H1 (cell line): ENCODE data around the gene POLE3.

Experiments used
- ATF3 ChIP-seq: IDR thresholded peaks from 2 replicates; pipeline ENCODE4 v1.6.1; 2011; ENCODE audit warnings: low read depth, mild to moderate bottlenecking, low read length; ENCODE audit not compliant: insufficient read depth
- EP300 ChIP-seq, 2 experiments: IDR thresholded peaks; 1 replicate in 1 of 2; 2 replicates in 1 of 2; pipeline ENCODE4 v1.6.1; 2011 to 2012; ENCODE audit warnings: low read depth in 2 of 2, low read length in 2 of 2, mild to moderate bottlenecking in 2 of 2, borderline replicate concordance in 1 of 2, inconsistent platforms in 1 of 2, moderate library complexity in 1 of 2
- EZH2 ChIP-seq: fragments of 200-600 bp; sonication (generic); IDR thresholded peaks from 2 replicates; pipeline ENCODE4 v1.7.1; 2012; ENCODE audit warnings: low read depth, mild to moderate bottlenecking, moderate library complexity, low read length, inconsistent platforms; ENCODE audit not compliant: severe bottlenecking
- JUN ChIP-seq: IDR thresholded peaks from 2 replicates; pipeline ENCODE4 v1.6.1; 2011; ENCODE audit warnings: low read depth, mild to moderate bottlenecking, improper control_type of control experiment, low read length
- MAFK ChIP-seq: IDR thresholded peaks from 2 replicates; pipeline ENCODE4 v1.6.1; 2012; ENCODE audit warnings: low read depth, mild to moderate bottlenecking, improper control_type of control experiment, low read length
- PHF8 ChIP-seq: fragments of 200-600 bp; sonication (generic); conservative IDR thresholded peaks from 2 replicates; pipeline ENCODE4 v1.7.1; 2012; ENCODE audit warnings: low read depth, mild to moderate bottlenecking, inconsistent platforms, low read length, moderate library complexity
- SIX5 ChIP-seq: IDR thresholded peaks from 2 replicates; pipeline ENCODE4 v1.6.1; 2011; ENCODE audit warnings: mild to moderate bottlenecking, low read depth, low read length
- TCF12 ChIP-seq: IDR thresholded peaks from 2 replicates; pipeline ENCODE4 v1.6.1; 2011; ENCODE audit warnings: low read depth, mild to moderate bottlenecking, low read length
- ZNF274 ChIP-seq: IDR thresholded peaks from 2 replicates; pipeline ENCODE4 v1.7.0; 2012; ENCODE audit warnings: low read length, borderline replicate concordance; ENCODE audit errors: extremely low read depth
- TF ChIP-seq, protein P1 (sequence below), 3 experiments: IDR thresholded peaks; 1 replicate in 2 of 3; 2 replicates in 1 of 3; pipeline versions ENCODE4 v1.5.1 to v1.6.1; 2011; ENCODE audit warnings: low read length in 3 of 3, mild to moderate bottlenecking in 3 of 3, inconsistent platforms in 2 of 3, low read depth in 1 of 3, moderate library complexity in 1 of 3; ENCODE audit not compliant: insufficient read depth in 1 of 3; ENCODE audit errors: control extremely low read depth in 1 of 3

- TF ChIP-seq EP300 (IDR thresholded peaks at IDR 0.05; ENCODE audit: borderline replicate concordance in 1 of 2, low read depth in 2 of 2, low read length in 2 of 2): no peak
- no peak for TF ChIP-seq TCF12
- TF ChIP-seq ZNF274: no peak
- no peak for TF ChIP-seq EZH2
- TF ChIP-seq SIX5: no peak
- no peak for TF ChIP-seq JUN
- TF ChIP-seq, protein P1, sequence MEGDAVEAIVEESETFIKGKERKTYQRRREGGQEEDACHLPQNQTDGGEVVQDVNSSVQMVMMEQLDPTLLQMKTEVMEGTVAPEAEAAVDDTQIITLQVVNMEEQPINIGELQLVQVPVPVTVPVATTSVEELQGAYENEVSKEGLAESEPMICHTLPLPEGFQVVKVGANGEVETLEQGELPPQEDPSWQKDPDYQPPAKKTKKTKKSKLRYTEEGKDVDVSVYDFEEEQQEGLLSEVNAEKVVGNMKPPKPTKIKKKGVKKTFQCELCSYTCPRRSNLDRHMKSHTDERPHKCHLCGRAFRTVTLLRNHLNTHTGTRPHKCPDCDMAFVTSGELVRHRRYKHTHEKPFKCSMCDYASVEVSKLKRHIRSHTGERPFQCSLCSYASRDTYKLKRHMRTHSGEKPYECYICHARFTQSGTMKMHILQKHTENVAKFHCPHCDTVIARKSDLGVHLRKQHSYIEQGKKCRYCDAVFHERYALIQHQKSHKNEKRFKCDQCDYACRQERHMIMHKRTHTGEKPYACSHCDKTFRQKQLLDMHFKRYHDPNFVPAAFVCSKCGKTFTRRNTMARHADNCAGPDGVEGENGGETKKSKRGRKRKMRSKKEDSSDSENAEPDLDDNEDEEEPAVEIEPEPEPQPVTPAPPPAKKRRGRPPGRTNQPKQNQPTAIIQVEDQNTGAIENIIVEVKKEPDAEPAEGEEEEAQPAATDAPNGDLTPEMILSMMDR (IDR thresholded peaks at IDR 0.05; ENCODE audit: control extremely low read depth in 1 of 3, insufficient read depth in 1 of 3, low read depth in 1 of 3, low read length in 3 of 3): no peak
- TF ChIP-seq PHF8: no peak
- TF ChIP-seq ATF3: no peak
- no peak for TF ChIP-seq MAFK
Measured at GRCh38 chr9:113417370-113417769, 6.9 kb upstream of the POLE3 start.
